GDM1 (cell line): Measurements from ENCODE around the gene FKBP11.

Experiments used
- DNase-seq: peaks from one replicate; lab custom pipeline; 2025; lab: John Stamatoyannopoulos, UW

The FKBP11 gene

GRCh38 chr12:48925304-48926011 is at the start of gene FKBP11:
FKBP11 (minus strand) TSS chr12:48925492; CDS start chr12:48925428, 64 bp downstream.
- DNase-seq: no peak

GRCh38 chr12:48973941-48974673 is 48.8 kb upstream of the FKBP11 start:
- no peak for DNase-seq

- DNase-seq: no peak
Observed at GRCh38 chr12:48973531-48973930, 48.2 kb upstream of the FKBP11 start.

GRCh38 chr12:48972952-48973483 is 47.7 kb upstream of the FKBP11 start:
- no peak for DNase-seq

- peak; percentile 67 for DNase-seq
Observed at GRCh38 chr12:48972213-48972951, 47.1 kb upstream of the FKBP11 start.

- DNase-seq: no peak
Observed at GRCh38 chr12:48970702-48971334, 45.5 kb upstream of the FKBP11 start.

GRCh38 chr12:48969833-48970701 is 44.8 kb upstream of the FKBP11 start:
- no peak for DNase-seq

DNA sequence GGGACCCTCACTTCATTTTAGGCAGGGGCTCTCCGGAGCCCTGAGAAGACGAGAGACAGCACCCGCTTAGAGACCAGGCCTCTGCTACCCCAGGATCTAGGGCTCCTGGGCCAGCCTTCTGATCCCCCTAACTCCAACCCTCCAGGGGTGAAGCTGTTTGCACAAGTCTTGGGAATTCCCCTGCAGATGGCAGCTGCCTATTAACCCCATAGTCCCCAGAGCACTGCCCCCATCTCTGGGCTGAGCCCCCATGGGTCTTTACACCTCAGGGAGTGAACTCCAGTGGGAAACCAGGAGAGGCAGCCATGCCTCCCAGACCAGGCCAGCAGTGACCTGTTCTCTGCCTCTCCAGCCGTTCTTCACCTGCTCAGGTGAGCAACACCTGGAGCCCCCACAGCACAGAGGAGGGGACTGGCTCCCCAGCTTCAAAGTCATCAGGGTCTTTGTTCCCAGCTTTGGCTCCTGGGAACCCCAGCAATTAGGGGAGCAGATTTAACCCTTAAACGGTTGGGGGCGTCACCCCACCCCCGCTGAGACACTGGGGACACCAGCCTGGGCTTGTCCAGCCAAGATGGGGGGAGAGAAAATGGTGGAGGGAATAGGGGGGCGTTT is 44.0 kb upstream of the FKBP11 start:
- DNase-seq: no peak

GRCh38 chr12:48968467-48968866 is 43.2 kb upstream of the FKBP11 start:
- DNase-seq: no peak

- DNase-seq: no peak
Observed at GRCh38 chr12:48967991-48968390, 42.7 kb upstream of the FKBP11 start.

GRCh38 chr12:48966177-48966895 is 41.0 kb upstream of the FKBP11 start:
- DNase-seq: no peak

DNA sequence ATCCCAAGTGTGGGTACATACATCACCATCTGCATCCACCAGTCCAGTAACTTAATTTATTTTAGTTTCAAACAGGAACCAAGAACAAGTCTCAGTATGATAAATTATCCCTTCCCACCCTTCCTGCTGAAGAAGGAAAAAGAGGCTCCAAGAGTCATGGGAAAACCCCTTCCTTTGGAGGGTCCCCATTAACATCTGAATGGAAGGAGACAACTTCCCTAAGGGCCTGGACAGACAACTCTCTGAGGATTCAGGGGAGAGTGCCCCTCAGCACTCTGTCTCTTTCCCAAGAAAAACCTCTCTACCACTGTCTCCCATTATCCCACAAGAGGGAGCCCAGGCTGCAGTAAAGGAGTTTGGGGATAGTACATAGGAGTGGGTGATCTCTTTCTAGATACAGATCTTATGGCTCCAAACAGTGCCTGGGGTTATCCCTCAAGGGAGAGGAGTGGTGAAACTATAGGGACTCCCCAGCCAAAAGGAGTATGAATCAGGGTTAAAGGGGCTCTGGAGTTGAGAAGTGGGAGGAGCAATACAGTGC is 40.1 kb upstream of the FKBP11 start:
- no peak for DNase-seq

DNA sequence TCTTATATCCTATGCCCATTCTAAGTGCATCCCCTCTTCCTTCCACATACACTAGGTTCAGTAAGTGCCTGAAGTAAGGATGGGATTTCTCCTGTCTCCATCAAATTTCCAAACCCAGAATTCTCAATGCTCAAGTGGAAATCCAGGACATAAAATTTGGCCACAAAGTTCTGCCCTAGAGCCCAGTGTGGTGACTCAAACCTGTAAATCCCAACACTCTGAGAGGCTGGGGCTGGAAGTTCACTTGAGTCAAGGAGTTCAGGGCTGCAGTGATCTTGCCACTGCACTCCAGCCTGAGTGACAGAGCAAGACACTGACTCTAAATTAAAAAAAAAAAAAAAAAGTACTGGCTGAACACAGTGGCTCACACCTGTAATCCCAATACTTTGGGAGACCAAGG is 36.5 kb upstream of the FKBP11 start:
- DNase-seq: no peak

DNA sequence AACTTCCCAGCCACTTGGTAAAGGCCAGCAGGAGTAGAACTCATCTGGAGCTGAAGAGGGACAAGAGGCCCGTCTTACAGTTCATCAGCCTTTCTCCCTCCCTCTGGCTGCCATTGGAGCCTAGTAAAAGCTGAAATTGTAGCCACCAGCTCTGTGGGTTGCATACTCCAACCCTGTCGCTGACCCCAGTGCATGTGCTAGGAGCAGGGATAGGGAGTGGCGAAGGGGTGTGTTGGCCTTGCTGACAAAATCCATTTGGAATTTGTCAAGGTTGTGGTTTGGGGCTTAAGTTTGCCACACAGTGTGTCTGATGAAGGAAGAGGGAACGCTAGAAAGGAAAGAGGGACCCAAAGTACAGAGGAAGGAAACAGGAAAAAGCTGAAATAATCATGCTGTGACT is 36.0 kb upstream of the FKBP11 start:
- no peak for DNase-seq

GRCh38 chr12:48960834-48961233 is 35.5 kb upstream of the FKBP11 start:
- no peak for DNase-seq

DNA sequence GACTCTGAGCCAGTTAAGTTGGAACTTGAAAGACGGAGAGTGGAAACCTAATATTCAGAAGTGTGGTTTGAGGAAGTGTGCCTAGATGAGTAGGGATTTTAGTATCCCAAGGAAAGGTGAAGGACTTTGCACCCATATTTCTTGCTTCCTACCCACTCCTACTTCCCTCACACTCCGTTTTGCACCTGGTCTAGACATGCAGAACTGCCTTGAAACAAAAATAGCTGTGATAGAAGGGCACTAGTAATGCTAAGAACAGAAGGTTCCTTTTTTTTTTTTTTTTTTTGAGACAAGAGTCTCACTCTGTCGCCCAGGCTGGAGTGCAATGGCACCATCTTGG is 32.7 kb upstream of the FKBP11 start:
- DNase-seq: no peak

- peak; percentile 96 for DNase-seq
Observed at GRCh38 chr12:48957141-48958048, 32.1 kb upstream of the FKBP11 start, which contains the start of gene ARF3. ARF3 (minus strand) TSS chr12:48957487; CDS start chr12:48941095, 16,392 bp downstream.

GRCh38 chr12:48956279-48957140 is 31.2 kb upstream of the FKBP11 start:
- peak; percentile 86 for DNase-seq
